ENCODE data around the gene NPSR1. TPM values are rescaled to one million over a fixed set of nuclear protein-coding genes. Genes with fewer than 3 reads are reported as not detected.
"Not testable (repeated sequence)": the region's sequence is repeated elsewhere in the genome, so short reads cannot be mapped to it uniquely, and the experiment has no call there.

The NPSR1 gene
- total RNA-seq, 2 donors from 2014 or later, result not detected

DNA sequence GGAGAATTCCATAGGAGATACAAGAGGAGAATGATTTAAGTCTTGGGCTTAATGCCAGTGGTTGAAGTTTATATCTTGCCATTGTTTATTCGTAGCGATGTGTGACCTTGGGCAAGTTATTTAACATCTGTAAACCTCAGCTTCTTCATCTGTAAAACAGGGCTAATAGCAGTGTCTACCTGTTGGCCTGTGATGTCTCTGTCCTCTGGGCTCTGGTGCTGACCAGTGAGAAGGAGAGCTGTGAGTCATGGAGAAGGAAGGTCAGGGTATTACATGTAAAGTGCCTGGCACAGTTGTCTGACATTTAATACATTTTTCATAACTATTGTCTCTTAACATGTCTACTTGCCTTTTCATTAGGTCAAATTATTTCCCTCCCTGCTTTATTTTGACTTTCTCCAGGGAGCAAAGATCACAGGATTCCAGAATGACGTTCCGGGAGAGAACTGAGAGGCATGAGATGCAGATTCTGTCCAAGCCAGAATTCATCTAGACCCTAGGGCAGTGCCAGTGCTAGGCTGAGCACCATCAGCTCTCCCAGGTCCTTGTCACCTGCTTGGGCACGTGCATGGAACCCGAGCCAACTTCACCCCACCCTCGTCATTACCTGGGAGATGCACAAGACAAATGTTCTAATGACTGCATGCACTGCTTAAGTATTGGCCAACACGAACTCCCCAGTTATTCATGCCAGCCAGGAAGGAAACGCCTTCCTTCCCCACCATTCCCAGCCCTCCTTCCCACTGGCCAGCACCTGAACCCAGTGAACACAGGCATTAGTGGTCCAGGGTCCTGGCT lies 191.3 kb downstream of the NPSR1 start:
- ATAC-seq (no peak), DNase-seq (no peak)
- intact Hi-C loops (cut with DNase I), result no loop called here

DNA sequence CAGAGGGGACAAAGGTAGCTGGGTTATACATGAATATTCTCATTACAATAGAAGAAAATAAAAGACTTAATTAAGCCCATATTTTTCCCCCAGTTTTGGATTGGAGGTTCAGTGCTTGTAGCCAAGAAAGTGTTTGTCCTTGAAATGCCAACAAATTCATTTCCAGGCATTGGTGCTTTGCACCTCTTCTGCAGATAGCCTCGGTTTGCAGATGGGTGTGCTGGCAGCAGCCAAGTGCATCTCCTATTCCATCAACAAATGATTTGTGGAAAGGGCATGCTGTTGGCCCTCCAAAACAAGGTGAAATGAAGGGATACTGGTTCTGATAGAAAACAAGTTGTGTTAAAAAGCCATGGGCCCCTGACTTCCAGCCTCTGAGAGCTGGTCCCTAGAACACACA lies 192.0 kb downstream of the NPSR1 start:
- DNase-seq (no peak), ATAC-seq (no peak)
- intact Hi-C loops (cut with DNase I), result no loop called here

DNA sequence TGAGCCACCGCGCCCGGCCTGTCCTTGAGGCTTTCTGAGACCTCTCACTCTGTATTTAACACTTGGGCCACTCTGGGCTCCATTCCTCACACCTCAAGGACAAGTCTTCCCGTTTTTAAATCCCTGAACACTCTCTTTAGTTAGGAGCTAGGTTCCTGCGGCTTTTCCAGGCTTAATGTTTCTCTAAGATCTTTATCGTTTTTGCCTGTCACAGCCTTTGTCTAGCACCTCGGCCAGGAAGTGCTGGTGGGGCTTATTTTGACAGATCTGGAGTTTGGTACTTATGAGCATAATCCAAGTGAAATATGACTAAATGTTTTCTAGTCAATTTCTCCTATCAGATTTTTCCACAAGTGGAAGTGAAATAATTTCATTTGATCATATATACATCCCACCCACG lies 192.7 kb downstream of the NPSR1 start:
- intact Hi-C loops (cut with DNase I), result no loop called here
- no peak for ATAC-seq
- no peak for DNase-seq

DNA sequence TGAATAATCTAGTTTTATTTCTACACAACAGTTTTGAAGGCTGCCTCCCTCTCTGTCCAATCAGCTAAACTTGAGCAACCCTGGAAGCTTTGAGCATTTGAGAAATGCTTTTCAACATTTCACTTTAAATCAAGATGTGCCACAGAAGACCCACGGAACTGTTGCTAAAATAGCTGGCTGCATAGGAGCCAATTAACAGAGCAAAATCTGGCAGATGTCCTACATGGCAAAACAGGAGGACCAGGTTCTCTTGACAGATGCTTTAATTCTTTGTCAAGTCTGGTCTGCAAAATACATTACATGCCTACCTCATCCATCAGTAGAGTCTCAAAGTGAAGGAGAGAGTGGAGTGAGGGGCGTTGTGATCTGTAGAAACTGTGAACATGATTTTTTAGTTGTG lies 193.4 kb downstream of the NPSR1 start:
- intact Hi-C loops (cut with DNase I), result no loop called here

DNA sequence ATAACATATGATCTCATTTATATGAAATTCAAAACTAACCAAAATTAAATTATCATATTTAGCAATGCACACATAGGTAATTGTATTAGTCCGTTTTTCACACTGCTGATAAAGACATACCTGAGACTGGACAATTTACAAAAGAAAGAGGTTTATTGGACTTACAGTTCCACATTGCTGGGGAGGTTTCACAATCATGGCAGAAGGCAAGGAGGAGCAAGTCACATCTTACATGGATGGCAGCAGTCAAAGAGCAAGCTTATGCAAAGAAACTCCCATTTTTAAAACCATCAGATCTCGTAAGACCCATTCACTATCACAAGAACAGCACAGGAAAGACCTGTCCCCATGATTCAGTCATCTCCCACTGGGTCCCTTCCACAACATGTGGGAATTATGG lies 200.4 kb downstream of the NPSR1 start:
- intact Hi-C loops (cut with DNase I); DNase-seq; ATAC-seq: not testable (repeated sequence)

More for the DNA sequence above, 193.4 kb downstream of the NPSR1 start:
- DNase-seq (no peak), ATAC-seq (no peak)

DNA sequence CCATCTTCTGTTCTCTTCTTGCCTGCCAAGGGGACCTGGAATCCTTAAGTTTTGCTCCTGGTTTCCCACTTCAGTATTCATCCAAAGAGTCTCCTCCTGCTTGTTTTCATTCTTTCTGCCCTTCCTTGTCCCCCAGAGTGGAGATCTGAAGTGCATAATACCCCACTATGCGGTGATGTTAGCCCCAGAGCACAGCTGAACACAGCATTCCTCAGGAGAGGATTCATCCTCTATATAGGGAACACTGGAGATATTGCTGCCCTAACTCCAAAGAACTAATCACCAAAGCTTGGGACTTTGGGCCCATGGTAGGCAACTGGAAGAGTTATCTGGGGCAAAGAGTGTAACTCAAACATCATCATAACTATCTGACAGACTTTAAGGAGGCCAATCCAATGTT lies 201.3 kb downstream of the NPSR1 start:
- ATAC-seq; DNase-seq; intact Hi-C loops (cut with DNase I): not testable (repeated sequence)

DNA sequence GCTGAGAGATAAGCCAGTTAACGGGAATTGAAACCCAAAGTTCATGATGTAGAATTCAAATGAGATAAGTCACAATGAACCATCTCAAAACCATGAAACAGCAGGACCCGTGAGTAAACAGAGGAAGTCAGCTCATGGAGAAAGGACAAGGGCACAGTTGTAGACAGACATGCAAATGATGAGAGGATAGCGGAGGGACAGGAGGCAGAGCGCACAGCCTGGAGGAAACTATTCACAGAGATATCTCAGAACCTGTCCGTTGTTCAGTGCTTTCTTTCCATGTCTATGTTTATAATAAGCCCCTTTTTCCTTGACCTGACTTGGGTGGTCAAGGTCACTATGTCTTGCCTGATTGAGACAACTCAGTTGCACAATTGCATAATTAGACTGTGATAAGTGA lies 208.2 kb downstream of the NPSR1 start:
- ATAC-seq; DNase-seq; intact Hi-C loops (cut with DNase I): not testable (repeated sequence)

DNA sequence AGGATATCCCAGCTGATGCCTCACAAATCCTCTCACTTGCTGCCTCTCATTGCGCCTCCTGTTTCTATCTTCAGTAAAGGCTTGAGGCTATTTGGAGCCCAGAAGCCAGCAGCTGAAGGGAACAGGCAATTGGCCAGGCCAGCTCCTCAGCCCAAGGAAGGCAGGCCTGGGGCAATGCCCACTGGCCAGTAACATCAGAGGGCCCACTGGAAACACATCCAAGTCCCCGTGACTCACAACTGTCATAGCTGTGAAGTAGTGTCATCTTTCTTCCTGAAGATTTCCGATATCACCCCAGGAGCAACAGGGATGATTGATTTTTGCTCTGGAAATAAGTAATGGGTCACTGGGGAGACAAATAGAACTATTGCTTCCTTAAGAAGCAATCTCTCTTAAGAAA lies 209.3 kb downstream of the NPSR1 start:
- ATAC-seq; DNase-seq; intact Hi-C loops (cut with DNase I): not testable (repeated sequence)

DNA sequence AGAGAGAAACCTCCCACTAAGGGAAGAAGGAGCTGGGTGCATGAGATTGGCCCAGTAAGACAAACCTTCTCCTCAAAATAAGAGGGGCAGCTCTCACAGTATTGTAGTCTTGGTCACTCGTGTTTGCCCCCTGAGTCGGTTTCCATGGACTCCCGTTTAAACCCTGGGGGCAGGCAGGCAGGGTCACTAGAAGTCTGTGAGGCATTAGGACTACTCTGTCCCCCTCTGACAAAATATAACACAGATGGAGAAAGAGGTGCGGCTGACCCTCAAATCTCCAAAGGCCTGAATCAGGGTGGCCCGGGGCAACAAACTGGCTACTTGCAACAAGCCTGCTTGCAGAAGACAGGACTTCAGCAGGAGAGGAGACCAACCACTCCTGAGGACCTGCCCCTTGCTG lies 210.6 kb downstream of the NPSR1 start:
- DNase-seq; ATAC-seq; intact Hi-C loops (cut with DNase I): not testable (repeated sequence)

DNA sequence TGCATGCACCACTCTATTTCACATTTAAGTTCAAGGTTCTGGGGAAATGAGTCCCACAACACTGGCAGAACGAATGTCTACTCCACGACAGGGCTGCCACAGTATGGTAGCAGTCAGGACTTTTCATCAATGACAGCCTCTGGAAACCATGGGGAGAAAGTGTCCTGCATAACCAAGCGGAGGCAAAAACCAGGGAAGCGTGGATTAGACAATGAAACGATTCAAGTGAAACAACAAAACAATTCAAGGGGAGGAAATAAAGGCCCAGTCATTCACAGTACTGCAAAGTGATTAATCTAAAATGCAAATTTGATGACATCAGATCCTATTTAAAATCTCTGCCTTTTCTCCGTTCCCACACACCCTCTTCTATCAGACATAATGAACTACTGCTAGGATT lies 211.0 kb downstream of the NPSR1 start:
- ATAC-seq, result no peak
- DNase-seq, result no peak
- intact Hi-C loops (cut with DNase I), result no loop called here

DNA sequence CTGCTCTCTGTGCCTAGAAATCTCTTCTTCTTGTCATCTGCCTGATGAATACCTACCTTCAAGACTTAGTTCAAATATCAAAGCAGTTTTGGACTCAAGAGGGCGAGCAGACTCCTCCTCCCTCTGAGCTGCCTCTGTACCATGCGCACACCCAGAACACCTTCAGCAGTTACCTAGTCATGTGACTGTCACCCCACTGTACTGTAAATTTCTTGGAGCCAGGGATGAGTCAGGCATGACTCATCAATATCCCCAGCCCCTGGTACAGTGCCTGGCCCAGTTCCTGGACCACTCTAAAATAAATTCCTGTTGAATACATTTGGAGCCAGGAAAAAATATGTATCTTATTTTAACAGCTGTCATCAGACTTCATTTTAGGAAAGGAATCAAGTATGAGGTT lies 212.0 kb downstream of the NPSR1 start:
- intact Hi-C loops (cut with DNase I); DNase-seq: not testable (repeated sequence)
- ATAC-seq, result peak in 1 of 2 donors; percentile 40

DNA sequence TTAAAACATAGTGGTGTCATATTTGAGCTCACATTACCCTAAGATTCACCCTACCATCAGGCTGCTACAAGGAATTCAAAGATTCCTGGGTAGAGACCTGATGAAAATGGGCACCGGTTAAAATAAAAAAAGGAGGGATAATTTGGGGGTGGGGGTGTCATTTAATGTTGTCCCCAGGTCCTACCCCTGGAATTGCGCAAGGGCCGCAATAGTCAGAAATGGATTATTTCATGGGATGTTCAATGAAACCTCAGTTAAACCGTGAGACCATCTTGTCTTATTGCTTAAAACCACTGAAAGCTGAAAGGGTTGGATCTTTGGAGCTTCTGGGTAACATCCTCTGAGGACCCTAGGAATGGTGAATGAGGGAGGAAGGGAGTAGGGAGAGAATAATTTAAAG lies 216.3 kb downstream of the NPSR1 start:
- intact Hi-C loops (cut with DNase I); ATAC-seq; DNase-seq: not testable (repeated sequence)

DNA sequence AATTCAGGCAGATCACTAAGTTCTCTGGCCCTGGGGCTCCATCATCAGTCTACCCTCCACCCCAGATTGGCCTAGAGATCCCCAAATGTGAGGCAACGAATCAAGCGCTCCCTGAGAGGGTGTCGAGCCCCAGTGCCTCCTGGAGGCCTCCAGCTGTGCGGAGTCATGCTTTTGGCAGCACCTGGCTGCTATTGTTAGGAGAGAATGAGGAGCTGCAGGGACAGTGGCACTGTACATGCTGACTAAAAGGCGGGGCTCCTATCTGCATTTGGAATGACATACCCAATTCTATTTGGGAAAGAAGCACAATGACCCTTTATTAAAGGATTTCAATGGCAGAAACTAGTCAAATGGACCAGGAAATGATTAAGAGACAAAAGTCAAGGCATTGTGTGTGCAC lies 217.5 kb downstream of the NPSR1 start:
- ATAC-seq (no peak), DNase-seq (no peak)
- intact Hi-C loops (cut with DNase I), result no loop called here

DNA sequence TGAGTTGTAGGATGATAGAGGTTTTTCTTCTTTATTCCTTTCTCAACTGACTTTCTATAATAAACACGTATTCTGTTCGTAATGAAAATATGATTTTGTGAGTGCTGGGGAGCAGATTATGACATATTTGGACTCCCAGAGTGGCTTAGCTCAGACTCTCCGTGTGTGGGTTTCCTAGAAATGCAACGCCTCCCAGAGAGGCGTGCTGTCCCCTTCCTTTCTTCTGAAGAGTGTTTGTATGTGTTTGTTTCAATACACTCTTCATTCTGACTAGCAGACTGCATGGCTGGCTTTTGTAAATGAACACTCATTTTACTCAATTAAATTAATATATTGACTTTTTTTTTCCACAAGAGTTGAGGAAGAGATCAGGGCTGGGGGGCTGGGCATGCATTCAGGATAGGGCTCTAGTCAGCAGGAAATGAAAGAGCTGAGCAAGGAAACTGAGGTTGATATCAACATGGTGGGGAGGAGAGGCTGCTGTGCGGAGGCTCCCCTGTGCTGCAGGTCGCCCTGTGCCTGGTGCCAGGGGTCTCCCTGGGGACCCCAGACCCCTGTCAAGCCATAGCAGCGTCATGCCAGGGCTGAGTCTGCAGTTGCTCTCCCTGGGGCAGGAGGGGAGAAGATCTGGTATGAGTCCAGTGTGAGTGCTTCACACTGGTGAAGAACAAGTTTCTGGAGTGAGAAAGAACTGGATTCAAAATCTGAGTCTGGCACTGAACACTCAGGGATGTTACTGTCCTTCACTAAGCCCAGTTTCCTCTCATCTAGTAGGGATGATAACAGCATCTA lies 221.1 kb downstream of the NPSR1 start:
- ATAC-seq; DNase-seq; intact Hi-C loops (cut with DNase I): not testable (repeated sequence)

DNA sequence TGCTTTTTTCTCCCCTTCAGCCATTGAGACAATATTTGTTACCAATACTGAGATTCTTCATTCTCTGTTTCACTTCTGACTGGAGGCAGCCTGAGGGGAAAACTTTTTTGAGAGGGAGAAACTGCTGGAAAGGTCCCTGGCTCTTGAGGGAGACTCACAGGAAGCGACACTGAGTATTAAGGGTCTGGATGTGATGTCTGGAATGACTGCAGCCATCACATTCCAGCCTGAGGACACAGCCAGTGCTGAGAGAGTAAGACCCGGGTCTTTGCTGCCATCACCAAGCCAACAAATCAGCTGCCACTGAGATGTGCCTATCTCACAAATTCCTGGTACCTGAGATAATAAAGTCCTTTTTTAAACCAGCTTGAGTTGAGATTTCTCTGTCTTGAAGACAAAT lies 221.9 kb downstream of the NPSR1 start:
- no peak for DNase-seq
- no peak for ATAC-seq
- intact Hi-C loops (cut with DNase I), result no loop called here

DNA sequence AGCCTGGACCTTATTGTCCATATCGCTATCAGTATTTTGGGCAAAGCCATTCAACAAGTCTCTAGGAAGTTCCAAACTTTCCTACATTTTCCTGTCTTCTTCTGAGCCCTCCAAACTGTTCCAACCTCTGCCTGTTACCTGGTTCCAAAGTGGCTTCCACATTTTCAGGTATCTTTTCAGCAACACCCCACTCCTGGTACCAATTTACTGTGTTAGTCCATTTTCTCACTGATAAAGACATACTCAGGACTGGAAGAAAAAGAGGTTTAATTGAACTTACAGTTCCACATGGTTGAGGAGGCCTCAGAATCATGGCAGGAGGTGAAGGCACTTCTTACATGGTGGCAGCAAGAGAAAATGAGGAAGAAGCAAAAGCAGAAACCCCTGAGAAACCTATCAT lies 225.8 kb downstream of the NPSR1 start:
- DNase-seq; intact Hi-C loops (cut with DNase I); ATAC-seq: not testable (repeated sequence)

DNA sequence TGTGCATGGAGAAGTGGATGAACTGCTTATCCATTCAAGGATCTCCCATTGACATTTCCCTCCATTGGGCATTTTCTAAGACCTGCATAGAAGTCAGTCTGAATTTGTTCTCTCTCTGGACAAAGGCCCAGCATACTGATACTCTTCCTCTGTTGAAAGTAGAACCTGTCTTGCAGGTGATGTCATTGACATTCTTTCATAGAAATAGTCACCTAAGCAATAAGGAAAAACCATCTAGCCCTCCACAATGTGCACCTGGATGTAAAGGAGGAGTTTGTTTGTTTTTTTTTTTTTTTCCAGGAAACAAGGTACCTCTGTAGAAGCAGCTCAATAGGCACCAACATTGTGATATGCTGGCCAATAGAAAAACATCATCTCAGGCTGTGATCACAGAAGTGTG lies 228.8 kb downstream of the NPSR1 start:
- intact Hi-C loops (cut with DNase I), result no loop called here
- ATAC-seq, result no peak

DNA sequence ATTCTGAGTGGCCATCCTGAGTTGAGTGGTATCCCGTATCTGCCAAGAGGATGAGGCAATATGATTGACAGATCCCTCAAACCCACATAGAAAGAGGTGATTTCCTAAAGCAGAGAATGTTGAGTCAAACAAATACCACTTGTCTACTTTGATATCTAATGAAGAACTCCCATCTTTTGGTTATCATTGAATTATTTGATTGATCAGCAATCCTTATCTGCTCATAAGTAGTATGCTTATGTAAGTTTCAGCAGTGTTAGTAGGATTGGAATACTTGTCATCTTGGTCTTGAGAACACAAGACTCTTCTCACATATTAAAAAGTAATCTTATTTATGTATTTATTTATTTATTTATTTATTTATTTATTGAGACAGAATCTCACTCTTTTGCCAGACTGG lies 231.9 kb downstream of the NPSR1 start:
- intact Hi-C loops (cut with DNase I), result no loop called here
- ATAC-seq, result no peak
- no peak for DNase-seq

More for the DNA sequence above, 228.8 kb downstream of the NPSR1 start:
- no peak for DNase-seq

DNA sequence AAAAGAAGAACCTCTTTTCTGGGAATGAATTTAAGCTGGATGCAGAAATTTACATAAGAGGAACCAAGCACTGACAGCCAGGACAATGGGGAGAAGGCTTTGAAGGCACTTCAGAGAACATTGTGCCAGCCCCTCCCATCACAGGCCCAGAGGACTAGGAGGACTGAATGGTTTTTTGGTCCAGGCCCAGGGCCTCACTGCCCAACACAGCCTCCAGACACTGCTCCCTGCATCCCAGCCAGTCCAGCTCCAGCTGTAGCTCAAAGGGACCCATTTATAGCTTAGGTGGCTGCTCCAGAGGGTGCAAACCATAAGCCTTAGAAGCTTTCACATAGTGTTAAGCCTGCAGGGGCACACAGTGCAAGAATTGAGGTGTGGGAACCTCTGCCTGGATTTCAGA lies 237.2 kb downstream of the NPSR1 start:
- intact Hi-C loops (cut with DNase I), result no loop called here
- ATAC-seq (no peak), DNase-seq (no peak)
